GM18873 (cell line): Measurements from ENCODE around the gene FOXL2.

Experiments
- ATAC-seq: cut with Tn5 transposase; IDR thresholded peaks from one replicate; pipeline ENCODE4 v1.9.1; 2021; ENCODE audit warnings: mild to moderate bottlenecking, moderate library complexity, moderate number of reproducible peaks; ENCODE audit not compliant: unreplicated experiment, low FRiP score

The FOXL2 gene

DNA sequence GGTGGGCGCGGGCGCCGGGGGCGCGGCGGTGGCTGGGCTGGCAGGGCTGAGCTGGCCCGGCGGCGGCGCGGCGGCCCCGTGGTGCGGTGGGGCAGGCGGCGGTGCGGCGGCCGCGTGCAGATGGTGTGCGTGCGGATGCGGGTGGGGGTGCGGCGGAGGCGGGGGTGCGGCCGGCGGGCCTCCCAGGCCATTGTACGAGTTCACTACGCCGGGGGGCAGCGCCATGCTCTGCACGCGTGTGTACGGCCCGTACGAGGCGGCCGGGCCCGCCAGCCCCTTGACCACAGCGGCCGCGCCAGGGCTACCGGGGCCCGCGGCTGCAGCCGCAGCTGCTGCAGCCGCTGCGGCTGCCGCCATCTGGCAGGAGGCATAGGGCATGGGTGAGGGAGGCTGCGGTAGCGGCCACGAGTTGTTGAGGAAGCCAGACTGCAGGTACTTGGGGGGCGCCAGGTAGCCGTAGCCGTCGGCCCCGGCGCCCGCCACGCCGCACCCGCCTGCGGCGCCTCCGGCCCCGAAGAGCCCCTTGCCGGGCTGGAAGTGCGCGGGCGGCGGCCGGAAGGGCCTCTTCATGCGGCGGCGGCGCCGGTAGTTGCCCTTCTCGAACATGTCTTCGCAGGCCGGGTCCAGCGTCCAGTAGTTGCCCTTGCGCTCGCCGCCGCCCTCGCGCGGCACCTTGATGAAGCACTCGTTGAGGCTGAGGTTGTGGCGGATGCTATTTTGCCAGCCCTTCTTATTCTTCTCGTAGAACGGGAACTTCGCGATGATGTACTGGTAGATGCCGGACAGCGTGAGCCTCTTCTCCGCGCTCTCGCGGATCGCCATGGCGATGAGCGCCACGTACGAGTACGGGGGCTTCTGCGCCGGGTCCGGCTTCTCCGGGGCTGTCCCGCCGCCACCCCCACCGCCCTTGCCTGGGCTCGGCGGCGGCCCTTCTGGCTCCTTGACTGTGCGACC is 951 bp downstream of the FOXL2 start:
- ATAC-seq = no peak

DNA sequence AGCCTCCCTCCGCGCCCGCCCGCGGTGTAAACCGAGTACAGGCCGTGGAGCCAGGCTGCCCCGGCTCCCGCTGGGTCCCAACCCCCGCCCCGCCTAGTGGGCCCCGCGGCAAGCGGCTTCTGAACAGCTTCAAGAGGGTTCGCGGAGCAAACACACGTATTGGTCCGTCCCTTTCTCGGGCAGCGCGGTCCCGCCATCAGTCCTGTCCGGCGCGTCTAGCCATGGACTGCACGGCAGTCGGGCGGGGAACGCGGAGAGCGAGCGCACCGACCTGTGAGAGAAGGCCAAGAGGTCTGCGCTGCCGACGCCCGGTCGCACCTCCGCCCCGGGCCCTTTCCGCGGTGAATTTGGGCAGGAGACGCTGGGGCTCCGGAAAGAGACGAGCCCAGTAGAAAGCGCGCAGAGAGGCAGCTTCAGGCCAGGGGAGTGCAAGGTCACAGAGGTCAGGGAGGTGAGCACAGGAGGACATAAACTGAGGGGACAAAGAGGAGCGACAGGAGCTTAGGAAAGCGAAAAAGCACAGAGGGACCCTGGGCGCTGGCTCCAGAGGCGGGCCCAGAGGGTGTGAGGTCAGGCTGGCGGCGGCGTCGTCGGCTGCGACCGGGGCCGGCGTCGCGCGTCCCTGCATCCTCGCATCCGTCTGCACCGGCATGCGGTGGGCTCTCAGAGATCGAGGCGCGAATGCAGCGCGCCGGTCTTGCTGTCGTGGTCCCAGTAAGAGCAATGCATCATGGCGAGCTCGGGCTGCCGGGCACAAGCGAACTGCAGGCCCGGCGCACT is 1.8 kb downstream of the FOXL2 start:
- no peak for ATAC-seq

DNA sequence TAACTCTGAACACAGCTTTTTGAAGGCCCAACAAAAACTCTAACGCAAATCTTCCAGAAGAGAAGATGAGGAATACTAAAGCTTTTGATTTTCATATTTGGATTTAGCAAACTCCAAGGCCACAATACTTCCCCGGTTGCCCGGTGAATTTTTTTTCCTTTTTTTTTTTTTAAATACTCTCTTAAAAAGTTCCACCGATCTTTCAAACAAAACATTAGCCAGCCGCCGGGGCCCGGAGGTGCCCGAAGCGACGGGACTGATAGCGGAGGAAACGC is 2.3 kb downstream of the FOXL2 start:
- ATAC-seq = no peak

DNA sequence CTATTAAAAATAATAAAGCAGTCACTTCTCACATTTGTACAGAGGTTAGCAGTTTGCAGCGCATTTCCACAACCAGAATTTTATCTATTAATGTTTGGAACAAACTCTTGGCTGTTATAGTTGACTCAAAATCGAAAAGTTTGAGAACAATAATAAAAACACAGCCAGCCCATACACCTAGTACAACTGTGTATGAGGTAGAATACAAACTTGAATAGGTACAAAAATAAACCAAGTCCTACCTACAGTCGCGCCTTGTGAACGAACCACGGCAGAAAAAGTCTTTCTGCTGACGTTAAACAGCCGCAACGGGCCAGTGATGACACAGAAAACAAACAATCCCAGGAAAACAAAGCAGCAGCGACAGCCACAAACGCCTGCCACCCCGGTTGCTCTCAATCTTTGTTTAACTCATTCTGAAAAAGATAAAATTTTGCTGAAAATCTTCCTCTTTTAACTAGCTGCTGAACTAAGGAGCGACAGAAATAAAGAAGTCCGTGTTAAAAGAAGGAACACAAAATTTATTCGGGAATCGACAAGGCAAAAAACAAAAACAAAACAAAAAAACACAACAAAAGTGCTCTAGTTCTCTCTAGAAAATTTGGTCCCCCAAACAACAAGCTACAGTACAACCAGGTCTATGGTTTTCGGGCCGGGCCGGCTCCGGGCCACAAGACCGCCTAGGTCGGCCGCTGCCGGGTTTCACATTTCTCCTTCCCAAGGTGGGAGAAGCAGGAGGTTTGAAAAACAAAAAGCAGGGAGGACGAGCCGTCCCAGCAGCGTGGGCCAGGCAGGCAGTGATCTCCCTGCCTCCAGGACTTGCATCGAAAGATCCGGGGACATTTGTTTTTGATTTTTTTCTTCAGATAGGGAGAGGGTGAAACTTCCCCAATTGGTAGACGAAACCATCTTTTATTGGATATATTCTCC is 2.9 kb downstream of the FOXL2 start:
- ATAC-seq = no peak

DNA sequence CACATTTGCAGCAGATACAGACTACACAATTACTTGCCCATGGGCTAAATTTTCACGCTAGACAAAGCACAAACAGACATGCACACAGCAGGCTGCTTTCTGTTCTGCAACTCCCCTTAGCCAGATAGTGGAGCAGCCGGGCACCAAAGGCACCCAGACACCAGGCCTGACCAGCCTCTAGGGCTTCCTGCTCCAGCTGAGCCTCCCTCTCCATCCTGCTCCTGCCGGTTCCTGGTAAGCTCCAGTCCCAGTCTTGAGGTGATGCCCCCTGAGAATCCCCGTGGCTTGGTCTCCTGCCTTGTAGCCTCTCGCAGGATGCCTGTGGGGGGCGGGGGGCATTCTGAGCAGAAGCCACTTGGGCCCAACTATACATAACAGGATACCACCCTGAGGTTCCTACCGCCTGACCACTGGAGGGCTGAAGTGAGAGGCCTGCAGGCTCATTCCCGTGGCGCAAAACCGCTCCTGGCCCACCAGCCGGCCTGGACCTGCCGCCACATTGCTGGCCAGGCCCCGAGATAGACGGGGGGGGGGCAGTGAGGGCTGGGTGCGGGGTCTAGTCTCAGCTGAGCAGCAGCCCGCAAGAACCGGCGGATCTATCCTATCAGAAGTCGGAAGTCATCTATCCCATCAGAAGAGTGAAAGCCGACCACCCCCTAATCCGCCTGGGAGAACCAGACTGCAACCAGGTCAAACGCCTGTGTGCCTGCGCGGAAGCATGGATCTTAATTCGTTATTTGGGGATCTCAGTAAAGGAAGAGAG is 3.9 kb downstream of the FOXL2 start:
- ATAC-seq = no peak

DNA sequence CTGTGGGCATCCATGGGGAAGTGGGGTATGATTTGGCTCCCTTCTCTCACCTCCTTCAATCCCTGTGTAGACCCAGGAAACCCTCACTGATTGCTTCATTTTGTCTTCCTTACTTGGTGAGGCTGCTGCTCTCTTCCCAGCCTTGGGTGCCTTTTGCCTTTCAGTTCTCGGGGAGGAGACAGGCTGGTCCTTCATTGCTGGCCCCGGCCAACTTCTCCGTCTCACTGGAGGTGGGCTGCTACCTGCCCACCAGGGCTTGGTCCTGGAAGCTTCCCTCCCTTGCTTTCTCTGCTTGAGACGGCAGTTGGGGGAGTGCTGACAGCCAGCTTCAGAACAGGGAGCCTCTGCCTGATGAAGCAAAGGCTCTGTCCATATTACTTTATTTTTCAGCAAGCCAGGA is 4.7 kb downstream of the FOXL2 start:
- no peak for ATAC-seq

DNA sequence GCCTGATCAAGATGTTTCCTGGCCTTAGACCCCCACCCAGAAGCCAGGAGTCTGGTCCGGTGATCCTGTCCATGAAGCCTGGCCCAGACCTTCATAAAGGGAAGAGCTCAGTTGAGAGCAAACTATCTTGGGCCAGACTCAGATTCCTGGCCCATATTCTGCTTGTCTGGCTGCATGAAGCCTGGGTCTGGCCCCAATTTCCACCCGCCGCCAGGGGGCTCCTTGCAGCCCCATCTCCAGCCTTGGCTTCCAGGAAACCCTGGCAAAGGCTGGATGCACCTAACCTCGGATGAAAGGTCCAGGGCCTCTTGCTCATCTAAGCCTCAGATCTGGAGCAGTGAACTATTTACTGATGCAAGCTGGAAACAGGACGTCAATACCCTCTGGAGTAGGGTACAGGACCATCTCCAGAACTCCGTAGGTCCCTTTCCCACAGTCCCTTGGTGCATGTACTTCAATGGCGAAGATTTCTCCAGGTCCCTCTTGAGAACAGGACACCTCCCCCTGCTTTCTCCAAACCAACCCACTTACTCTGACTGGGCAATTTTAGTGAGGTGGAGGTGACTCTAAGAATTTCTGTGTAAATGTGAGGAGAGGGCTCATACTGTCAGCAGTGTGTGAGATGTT is 5.6 kb downstream of the FOXL2 start:
- no peak for ATAC-seq

DNA sequence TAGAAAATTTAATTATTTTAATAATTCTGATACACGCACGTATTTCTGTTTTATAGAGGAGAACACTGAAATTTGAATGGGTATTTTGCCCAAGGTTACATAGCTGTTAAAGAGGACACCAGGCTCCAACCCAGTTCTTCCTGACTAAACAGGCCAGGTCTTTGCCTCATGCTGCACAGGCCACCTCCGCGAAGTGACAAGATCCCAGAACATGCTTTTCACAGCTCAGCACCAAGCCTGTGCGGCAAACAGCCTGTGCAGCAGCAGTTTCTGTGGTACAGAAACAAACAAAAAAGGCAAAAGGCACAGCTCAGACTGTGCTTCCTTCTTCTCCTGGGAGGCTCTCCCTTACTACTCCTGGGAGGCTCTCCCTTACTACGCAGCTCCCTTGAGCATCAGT is 6.5 kb downstream of the FOXL2 start:
- ATAC-seq = no peak

DNA sequence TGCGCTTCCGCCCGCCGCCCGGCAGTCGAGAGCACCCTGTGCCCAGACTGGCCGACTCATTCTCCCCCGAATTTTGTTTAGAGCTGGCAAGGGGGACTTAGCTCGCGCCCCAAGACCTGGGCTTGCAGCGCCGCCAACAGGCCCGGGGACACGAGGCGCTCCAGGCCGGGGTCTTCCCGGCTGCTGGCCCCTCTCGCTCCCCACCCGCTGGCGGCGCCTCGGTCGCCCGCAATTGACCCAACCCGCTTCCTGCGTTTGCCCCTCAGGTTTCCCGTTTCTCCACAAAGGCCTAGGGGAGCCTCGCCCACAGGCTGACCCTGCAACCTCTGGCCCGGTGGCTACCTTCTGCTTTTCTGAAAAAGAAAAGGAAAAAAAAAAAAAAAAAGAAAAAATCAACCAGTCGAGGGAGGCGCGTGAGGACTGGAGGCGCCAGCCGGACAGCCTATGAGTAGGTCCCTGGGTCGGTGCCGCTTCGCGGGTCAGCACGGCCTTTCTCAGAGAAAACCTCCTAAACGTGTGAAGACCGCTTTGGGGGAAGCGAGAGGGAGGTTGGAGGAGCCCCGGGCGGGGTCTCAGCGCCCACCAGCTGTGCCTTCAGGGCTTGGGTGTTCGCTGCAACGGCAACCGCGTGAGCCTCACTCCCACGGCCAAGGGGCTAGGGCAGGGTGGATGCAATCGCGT is 7.2 kb downstream of the FOXL2 start:
- no peak for ATAC-seq

DNA sequence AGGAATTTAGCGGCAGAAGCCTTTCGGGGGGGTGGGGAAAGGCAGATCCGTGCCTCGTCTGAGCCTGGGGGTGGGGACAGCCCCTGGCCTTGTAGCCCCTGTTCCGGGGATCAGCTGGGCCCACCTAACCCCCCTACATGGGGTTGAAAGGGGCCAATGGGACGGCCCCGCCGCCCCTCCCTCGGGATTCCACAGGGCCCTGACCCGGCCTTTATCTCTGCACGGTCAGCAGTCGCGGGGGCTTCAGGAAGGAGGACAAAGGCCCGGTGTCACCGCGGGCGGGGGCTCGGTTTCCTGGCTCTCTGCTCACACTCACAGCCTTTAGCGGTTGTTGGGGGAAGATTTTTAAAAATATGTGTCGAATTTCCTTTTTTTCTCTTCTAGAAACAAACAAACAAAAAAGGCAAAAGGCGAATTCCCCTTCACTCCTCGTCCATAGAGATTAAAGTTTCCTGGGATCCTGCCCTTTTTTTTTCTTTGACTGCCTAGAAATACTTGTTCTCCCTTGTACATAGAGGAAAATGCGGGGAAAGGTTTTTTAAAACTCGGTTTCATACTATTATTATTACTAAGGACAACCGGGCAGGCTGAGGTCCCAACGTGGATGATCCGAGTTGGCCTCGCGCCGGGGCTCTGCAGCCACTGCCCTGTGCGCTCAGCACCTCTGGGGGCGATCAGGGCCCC is 7.9 kb downstream of the FOXL2 start:
- ATAC-seq = no peak

DNA sequence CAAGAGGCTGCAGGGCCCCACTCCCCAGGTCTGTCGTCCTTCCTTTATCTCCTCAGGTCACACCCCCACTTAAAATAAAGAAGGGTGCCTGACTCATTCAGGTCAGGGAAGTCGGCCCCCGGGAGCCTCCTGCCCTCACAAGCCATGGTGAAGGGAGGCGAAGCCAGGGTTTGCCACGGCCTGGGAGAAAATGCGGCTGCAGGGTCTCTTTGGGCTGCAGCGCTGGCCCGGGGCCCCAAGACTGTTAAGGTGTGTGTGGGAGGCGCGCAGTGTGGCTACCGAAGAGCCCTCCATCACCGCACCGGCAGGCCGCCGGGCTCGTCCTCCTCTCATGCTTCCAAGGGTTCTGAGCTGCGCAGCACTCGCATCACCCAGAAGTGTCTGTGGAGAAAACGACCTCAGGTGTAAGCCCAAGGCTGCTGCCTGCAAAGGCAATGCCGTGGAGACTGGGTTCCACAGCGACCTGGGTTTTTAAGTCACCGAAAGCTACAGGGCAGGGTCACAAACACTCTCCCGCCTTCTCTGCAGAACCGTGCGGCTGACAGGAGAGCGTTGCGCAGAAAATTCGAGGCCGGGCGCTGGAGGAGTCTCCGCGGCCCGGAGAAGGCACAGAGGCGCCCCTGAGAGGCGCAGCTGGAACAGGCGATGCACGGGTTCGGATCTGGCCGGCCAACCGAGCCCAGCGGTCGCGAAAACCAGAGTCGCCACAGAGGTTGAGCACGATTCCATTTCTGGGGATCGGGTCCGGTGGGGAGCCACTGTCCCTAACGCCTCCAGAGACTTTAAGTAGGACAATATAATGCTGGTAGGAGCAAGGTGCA is 8.7 kb downstream of the FOXL2 start:
- no peak for ATAC-seq

DNA sequence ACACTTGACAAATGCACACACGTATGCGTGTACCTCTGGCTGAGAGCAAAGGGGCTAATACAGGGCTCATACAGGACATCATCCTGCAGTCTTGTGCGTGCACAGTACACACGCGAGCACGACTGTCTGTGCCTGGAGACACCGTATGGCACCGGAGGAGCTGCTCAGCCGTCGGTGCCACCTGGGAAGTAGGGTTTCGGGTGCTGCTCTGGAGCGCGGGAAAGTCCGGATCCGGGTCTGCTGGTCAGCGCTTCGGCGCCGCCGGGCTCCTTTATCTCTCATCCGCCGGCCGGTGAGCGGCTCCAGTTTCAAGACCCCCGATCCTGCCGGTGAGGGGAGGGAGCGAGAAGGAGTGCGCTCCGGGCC is 9.3 kb downstream of the FOXL2 start:
- no peak for ATAC-seq

DNA sequence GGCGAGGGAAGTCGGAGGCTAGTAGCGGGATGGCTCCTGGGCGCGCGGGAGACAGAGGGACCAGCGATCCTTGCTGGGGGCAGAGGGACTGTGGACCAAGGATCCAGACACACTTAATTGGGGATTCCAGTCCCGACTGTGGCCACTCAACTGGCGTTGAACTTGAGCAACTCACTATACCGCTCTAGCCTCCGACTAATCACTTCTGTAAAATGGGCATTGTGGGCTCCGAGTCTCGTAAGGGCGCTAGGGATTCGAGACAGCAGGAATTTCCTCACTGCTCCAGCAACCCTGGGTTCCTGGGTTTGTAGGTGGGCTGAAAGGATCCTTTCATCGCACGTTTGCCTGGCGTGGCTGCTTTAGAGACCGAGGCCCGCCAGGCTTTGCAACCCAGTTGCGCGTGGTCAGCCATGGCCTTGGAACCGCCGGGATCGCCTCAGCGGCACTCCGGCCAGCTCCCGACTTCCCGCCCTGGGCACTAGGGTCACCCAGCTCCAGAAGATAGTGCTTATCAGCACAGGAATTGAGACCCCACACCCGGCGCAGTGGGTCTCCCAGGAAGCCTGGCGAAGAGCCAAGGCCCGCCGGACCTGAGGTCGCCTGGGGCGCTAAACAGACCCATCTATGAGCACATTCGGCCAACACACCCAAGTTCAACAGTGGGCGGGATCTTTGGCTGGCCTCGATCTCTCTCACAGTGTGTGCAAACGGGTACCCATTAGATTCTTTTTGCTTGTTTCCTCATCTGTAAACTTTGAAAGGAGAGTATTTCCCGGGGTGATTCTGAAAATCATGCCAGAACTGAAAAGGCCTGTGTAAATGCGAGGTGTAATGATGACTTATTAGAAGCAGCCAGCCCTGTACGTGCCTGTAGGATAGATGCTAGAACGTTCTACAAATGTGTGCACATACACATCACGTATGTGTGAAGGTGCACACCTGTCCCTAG is 9.9 kb downstream of the FOXL2 start:
- ATAC-seq = no peak

DNA sequence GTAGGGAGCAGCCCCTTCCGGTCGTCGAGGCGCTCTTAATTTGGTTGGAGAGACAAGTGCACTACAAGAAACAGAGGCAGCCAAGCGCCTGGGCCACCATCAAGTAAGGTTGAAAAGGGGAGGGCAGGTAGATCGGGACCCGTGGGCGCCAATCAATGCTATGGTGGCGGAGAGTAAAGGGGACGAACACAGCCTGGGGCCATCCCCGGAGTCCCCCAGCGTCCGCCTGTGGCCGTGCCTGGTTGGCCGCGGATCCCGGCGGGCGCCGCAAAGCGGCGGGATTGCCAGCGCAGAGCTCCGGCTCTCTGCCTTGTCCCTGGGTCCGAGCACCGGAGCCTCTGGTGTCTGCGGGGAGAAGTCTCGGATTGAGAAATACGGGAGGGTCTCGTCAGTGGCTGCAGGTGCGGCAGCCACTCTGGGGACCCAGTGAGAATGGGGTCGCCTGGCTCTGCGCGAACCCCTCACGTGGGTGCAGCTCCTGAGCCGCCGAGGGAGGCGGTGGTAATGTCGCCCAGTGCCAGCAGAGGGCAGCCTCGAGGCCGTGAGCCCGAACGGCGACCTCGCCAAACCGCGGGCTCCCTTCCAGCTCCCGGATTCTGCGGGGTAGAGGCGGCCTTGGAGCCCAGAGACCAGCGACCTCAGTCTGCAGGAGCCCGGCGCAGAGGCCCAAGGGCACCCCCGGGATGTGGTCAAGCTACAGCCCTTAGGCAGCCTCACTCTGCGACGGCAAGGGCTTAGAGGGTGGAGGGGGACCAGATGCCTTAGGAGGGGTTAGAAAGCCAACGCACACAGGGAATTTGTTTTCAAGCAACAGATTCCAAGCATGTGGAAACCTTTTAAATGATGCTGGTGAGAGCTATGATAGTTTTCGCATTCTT is 10.8 kb downstream of the FOXL2 start:
- ATAC-seq = no peak

DNA sequence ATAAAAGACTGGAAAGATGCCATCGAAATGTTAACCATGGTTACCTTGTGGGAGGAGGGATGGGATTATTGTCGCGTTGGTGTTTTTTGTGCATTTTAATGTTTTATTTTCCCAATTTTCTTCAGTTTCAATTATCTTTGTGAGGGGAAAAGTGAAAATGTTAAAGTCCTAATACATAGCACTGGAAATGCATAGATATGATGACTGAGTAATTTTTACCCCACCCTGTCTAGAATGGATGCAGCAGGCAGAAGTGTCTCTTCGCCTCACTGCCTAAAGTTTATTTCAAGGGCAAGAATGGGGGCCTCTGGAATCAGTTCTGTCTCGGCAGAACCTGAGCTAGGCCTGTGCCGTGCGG is 11.5 kb downstream of the FOXL2 start:
- ATAC-seq = no peak
